Activated CD4-positive, alpha-beta T cell treated with anti-CD3 and anti-CD28 coated beads for 36 hours (primary cell): ENCODE results near the gene HS2ST1. TPM values are rescaled to one million over a fixed set of nuclear protein-coding genes. Genes with fewer than 3 reads are reported as not detected.

Experiments
- ATAC-seq: fragments of 200-7000 bp; cut with Tn5 transposase; one replicate; pipeline ENCODE4 v1.10.0; 2021; ENCODE audit warnings: mild to moderate bottlenecking, moderate library complexity
- CTCF ChIA-PET: fragments of 350-600 bp; sonication (Branson Sonifier 250); formaldehyde crosslinking; loops from one replicate; lab custom pipeline; 2021; ENCODE audit warnings: antibody characterized with exemption; lab: Charles Lee
- POLR2A ChIA-PET: fragments of 350-600 bp; sonication (Branson Sonifier 250); formaldehyde crosslinking; loops from one replicate; lab custom pipeline; 2021; ENCODE audit warnings: antibody characterized with exemption, inconsistent platforms; lab: Charles Lee
- DNase-seq: peaks from one replicate; pipeline ENCODE4 v3.0.0-alpha.2; 2020
- H3K27ac Mint-ChIP-seq: one replicate; pipeline ENCODE4 v1.8.0; 2021; ENCODE audit warnings: mixed read lengths
- H3K27me3 Mint-ChIP-seq: one replicate; pipeline ENCODE4 v1.8.0; 2021; ENCODE audit warnings: mixed read lengths
- H3K36me3 Mint-ChIP-seq: one replicate; pipeline ENCODE4 v1.8.0; 2021; ENCODE audit warnings: low read depth, mixed read lengths
- H3K4me1 Mint-ChIP-seq: one replicate; pipeline ENCODE4 v1.8.0; 2021; ENCODE audit warnings: mixed read lengths
- H3K4me3 Mint-ChIP-seq: one replicate; pipeline ENCODE4 v1.8.0; 2021; ENCODE audit warnings: mild to moderate bottlenecking, moderate library complexity, mixed read lengths
- H3K9me3 Mint-ChIP-seq: one replicate; pipeline ENCODE4 v1.8.0; 2021; ENCODE audit warnings: low read depth, mixed read lengths
- intact Hi-C, 2 experiments: fragments of 100-400 bp; cut with DNase I in 1 of 2; cut with micrococcal nuclease in 1 of 2; formaldehyde crosslinking; loops; one replicate each; pipeline versions ENCODE4 v1.14.2 to v1.15.1; 2022 to 2024; cut with DNase I, micrococcal nuclease
- total RNA-seq, 2 experiments: library from RNA; stranded (reverse); gene quantifications; one replicate each; pipeline ENCODE4 v1.2.3, GENCODE V29; 2021

Gene HS2ST1
- total RNA-seq, 2 experiments from 2014 or later = 21.3 to 22.2 TPM

GRCh38 chr1:87134625-87135328 lies 220.3 kb downstream of the HS2ST1 start:
- H3K36me3 Mint-ChIP-seq = no peaks in the 10 kb centered on the region
- no peaks in the 10 kb centered on the region for H3K9me3 Mint-ChIP-seq
- POLR2A ChIA-PET = interaction anchor here (0.6 kb wide), 1 partner anchor 20 kb away, joined by 3 read pairs; no protein-coding TSS in a partner anchor
- H3K27me3 Mint-ChIP-seq = peaks cover 21% of the 10 kb centered on the region
- no peak for ATAC-seq
- H3K27ac Mint-ChIP-seq = no peak overlapping the region
- DNase-seq = no peak
- CTCF ChIA-PET = interaction anchor here (0.6 to 1.5 kb wide), 4 partner anchors 8 to 273 kb away, joined by 3 to 4 read pairs (median 4); no protein-coding TSS in a partner anchor
- peaks cover 7% of the 10 kb centered on the region for H3K4me1 Mint-ChIP-seq
- intact Hi-C loops = loop anchor here (5.0 kb wide), 4 partner anchors 148 to 1458 kb away; no protein-coding TSS in a partner anchor
- no peak overlapping the region for H3K4me3 Mint-ChIP-seq

GRCh38 chr1:87135329-87135712 lies 220.9 kb downstream of the HS2ST1 start:
- Mint-ChIP-seq H3K4me3 (no peak overlapping the region), H3K27ac (no peak overlapping the region), H3K36me3 (no peaks in the 10 kb centered on the region), H3K27me3 (peaks cover 19% of the 10 kb centered on the region), H3K4me1 (peaks cover 7% of the 10 kb centered on the region), H3K9me3 (no peaks in the 10 kb centered on the region)
- DNase-seq (no peak), ATAC-seq (no peak)
- CTCF ChIA-PET = no interaction called here
- POLR2A ChIA-PET = interaction anchor here (0.6 kb wide), 1 partner anchor 19 kb away, joined by 3 read pairs; no protein-coding TSS in a partner anchor
- intact Hi-C loops = no loop called here

- no peak overlapping the region for H3K27ac Mint-ChIP-seq
- DNase-seq (no peak), ATAC-seq (no peak)
- ChIA-PET CTCF (no interaction called here), POLR2A (no interaction called here)
- H3K27me3 Mint-ChIP-seq = peaks cover 13% of the 10 kb centered on the region
- no peaks in the 10 kb centered on the region for H3K9me3 Mint-ChIP-seq
- intact Hi-C loops = no loop called here
- no peak overlapping the region for H3K4me3 Mint-ChIP-seq
- H3K36me3 Mint-ChIP-seq = no peaks in the 10 kb centered on the region
- peaks cover 4% of the 10 kb centered on the region for H3K4me1 Mint-ChIP-seq
Measured at GRCh38 chr1:87136607-87137341, 222.3 kb downstream of the HS2ST1 start.

GRCh38 chr1:87137342-87137739 lies 222.9 kb downstream of the HS2ST1 start:
- Mint-ChIP-seq H3K4me1 (peaks cover 4% of the 10 kb centered on the region), H3K27ac (no peak overlapping the region), H3K4me3 (no peak overlapping the region), H3K27me3 (peaks cover 13% of the 10 kb centered on the region), H3K9me3 (no peaks in the 10 kb centered on the region), H3K36me3 (no peaks in the 10 kb centered on the region)
- POLR2A ChIA-PET = no interaction called here
- intact Hi-C loops = no loop called here
- ATAC-seq (no peak), DNase-seq (no peak)
- CTCF ChIA-PET = no interaction called here

- no peaks in the 10 kb centered on the region for H3K36me3 Mint-ChIP-seq
- ATAC-seq = no peak
- peaks cover 4% of the 10 kb centered on the region for H3K27me3 Mint-ChIP-seq
- ChIA-PET CTCF (interaction anchor here (0.6 kb wide), 1 partner anchor 1351 kb away, joined by 3 read pairs; no protein-coding TSS in a partner anchor), POLR2A (no interaction called here)
- H3K27ac Mint-ChIP-seq = no peak overlapping the region
- H3K4me3 Mint-ChIP-seq = no peak overlapping the region
- H3K4me1 Mint-ChIP-seq = no peaks in the 10 kb centered on the region
- DNase-seq = no peak
- intact Hi-C loops = no loop called here
- H3K9me3 Mint-ChIP-seq = no peaks in the 10 kb centered on the region
Measured at GRCh38 chr1:87140831-87141540, 226.6 kb downstream of the HS2ST1 start.

- CTCF ChIA-PET = interaction anchor here (0.6 kb wide), 1 partner anchor 1351 kb away, joined by 3 read pairs; no protein-coding TSS in a partner anchor
- H3K36me3 Mint-ChIP-seq = no peaks in the 10 kb centered on the region
- ATAC-seq = no peak
Measured at GRCh38 chr1:87141556-87141955, 227.1 kb downstream of the HS2ST1 start.

GRCh38 chr1:87143413-87144135 lies 229.1 kb downstream of the HS2ST1 start:
- ChIA-PET CTCF (interaction anchor here (0.6 to 1.5 kb wide), 6 partner anchors 10 to 149 kb away, joined by 3 to 6 read pairs (median 4); no protein-coding TSS in a partner anchor), POLR2A (interaction anchor here (0.5 kb wide), 1 partner anchor 1526 kb away, joined by 3 read pairs; no protein-coding TSS in a partner anchor)
- H3K27me3 Mint-ChIP-seq = peaks cover 12% of the 10 kb centered on the region
- H3K4me3 Mint-ChIP-seq = no peak overlapping the region
- intact Hi-C loops = no loop called here
- no peaks in the 10 kb centered on the region for H3K4me1 Mint-ChIP-seq
- no peak overlapping the region for H3K27ac Mint-ChIP-seq
- no peaks in the 10 kb centered on the region for H3K36me3 Mint-ChIP-seq
- ATAC-seq = no peak
- no peaks in the 10 kb centered on the region for H3K9me3 Mint-ChIP-seq
- DNase-seq = no peak

More at GRCh38 chr1:87141556-87141955, 227.1 kb downstream of the HS2ST1 start:
- no peak for DNase-seq
- Mint-ChIP-seq H3K4me1 (no peaks in the 10 kb centered on the region), H3K9me3 (no peaks in the 10 kb centered on the region), H3K4me3 (no peak overlapping the region), H3K27ac (no peak overlapping the region), H3K27me3 (peaks cover 8% of the 10 kb centered on the region)
- intact Hi-C loops = no loop called here
- POLR2A ChIA-PET = no interaction called here

GRCh38 chr1:87144316-87144895 lies 230.0 kb downstream of the HS2ST1 start:
- H3K27ac Mint-ChIP-seq = no peak overlapping the region
- CTCF ChIA-PET = interaction anchor here (0.6 to 1.5 kb wide), 4 partner anchors 10 to 149 kb away, joined by 3 to 5 read pairs (median 4); no protein-coding TSS in a partner anchor

GRCh38 chr1:87144981-87145380 lies 230.5 kb downstream of the HS2ST1 start:
- ChIA-PET CTCF (interaction anchor here (0.7 to 1.5 kb wide), 3 partner anchors 11 to 148 kb away, joined by 3 to 5 read pairs (median 3); no protein-coding TSS in a partner anchor), POLR2A (no interaction called here)
- no peak for DNase-seq
- Mint-ChIP-seq H3K9me3 (no peaks in the 10 kb centered on the region), H3K27ac (no peak overlapping the region), H3K4me1 (no peaks in the 10 kb centered on the region), H3K4me3 (no peak overlapping the region), H3K27me3 (peaks cover 25% of the 10 kb centered on the region), H3K36me3 (no peaks in the 10 kb centered on the region)
- no peak for ATAC-seq
- intact Hi-C loops = no loop called here

More at GRCh38 chr1:87144316-87144895, 230.0 kb downstream of the HS2ST1 start:
- Mint-ChIP-seq H3K9me3 (no peaks in the 10 kb centered on the region), H3K4me1 (no peaks in the 10 kb centered on the region), H3K27me3 (peaks cover 21% of the 10 kb centered on the region), H3K36me3 (no peaks in the 10 kb centered on the region), H3K4me3 (no peak overlapping the region)
- DNase-seq = no peak
- no peak for ATAC-seq
- intact Hi-C loops = no loop called here
- POLR2A ChIA-PET = no interaction called here

GRCh38 chr1:87146538-87146937 lies 232.1 kb downstream of the HS2ST1 start:
- ATAC-seq (no peak), DNase-seq (no peak)
- intact Hi-C loops = no loop called here
- Mint-ChIP-seq H3K9me3 (no peaks in the 10 kb centered on the region), H3K27me3 (peaks cover 35% of the 10 kb centered on the region), H3K4me3 (no peak overlapping the region), H3K27ac (no peak overlapping the region), H3K36me3 (no peaks in the 10 kb centered on the region), H3K4me1 (peaks cover 5% of the 10 kb centered on the region)
- CTCF ChIA-PET = no interaction called here
- POLR2A ChIA-PET = no interaction called here
